ENCODE results near the gene LRRC3. TPM values are rescaled to one million over a fixed set of nuclear protein-coding genes. Genes with fewer than 3 reads are reported as not detected.

Gene LRRC3
- total RNA-seq, 4 donors from 2014 or later, result 0.78 to 0.92 (median 0.85) TPM

DNA sequence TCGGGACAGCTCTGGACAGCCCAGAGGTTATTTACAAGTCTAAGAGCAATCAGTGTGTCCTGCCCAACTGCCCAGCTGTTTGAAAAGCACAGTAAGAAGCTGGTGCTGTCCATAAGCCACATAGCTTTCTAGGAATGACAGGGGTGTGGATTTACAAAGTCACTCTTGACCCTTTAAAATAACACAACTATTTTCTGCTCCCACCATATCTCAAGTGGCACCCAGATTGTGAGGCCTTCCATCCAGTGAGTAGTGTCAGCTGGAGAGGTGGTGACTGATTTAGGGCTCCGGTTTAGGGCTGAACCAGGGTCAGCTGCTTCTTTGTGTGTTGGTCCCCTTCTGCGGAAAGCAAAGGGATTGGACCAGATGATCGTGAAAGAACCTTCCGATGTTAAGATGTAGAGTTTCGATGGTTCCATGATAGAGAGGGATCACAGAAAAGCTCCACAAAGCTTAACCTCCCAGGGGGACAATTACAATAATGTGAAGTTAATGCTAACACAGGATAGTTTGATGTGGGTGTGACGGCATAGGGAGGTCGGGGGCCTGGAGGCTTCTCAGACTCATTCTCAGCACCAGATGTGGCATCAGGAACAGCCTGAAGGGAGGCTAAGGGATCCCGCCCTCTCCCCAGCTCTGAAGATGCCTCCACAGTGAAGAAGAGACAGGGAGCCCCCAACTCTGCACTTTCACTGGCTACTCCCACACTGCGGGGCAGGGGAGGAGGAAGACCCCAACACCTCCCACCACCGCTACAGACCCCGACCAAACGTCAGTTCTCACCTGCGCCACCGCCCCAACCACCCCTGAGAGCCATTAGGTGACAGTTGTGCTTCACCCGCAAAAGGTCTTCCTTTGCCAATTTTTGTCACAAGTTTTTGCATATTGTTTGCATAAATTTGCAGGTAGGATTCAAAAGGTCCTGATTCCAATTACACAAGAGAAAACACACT is 40.6 kb downstream of the LRRC3 start:
- H3K27ac ChIP-seq, result peak overlapping the region; percentile 87 to 98 (median 95)
- WGBS, 2 donors, result 89 to 92% methylated on average over 16 of the region's 16 CpGs
- H3K27me3 ChIP-seq, result no peaks in the 10 kb centered on the region
- intact Hi-C loops (cut with DNase I), result no loop called here
- no peak for TF ChIP-seq POLR2A (IDR thresholded peaks at IDR 0.05)
- TF ChIP-seq, protein P1, sequence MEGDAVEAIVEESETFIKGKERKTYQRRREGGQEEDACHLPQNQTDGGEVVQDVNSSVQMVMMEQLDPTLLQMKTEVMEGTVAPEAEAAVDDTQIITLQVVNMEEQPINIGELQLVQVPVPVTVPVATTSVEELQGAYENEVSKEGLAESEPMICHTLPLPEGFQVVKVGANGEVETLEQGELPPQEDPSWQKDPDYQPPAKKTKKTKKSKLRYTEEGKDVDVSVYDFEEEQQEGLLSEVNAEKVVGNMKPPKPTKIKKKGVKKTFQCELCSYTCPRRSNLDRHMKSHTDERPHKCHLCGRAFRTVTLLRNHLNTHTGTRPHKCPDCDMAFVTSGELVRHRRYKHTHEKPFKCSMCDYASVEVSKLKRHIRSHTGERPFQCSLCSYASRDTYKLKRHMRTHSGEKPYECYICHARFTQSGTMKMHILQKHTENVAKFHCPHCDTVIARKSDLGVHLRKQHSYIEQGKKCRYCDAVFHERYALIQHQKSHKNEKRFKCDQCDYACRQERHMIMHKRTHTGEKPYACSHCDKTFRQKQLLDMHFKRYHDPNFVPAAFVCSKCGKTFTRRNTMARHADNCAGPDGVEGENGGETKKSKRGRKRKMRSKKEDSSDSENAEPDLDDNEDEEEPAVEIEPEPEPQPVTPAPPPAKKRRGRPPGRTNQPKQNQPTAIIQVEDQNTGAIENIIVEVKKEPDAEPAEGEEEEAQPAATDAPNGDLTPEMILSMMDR (IDR thresholded peaks at IDR 0.05), result no peak
- H3K4me1 ChIP-seq, result peaks cover 27 to 32% of the 10 kb centered on the region in 2 donors
- no peaks in the 10 kb centered on the region for H3K36me3 ChIP-seq
- H3K4me3 ChIP-seq (replicated peaks in 1 of 3), result no peak overlapping the region
- no peak for DNase-seq
- no peaks in the 10 kb centered on the region for H3K9me3 ChIP-seq

DNA sequence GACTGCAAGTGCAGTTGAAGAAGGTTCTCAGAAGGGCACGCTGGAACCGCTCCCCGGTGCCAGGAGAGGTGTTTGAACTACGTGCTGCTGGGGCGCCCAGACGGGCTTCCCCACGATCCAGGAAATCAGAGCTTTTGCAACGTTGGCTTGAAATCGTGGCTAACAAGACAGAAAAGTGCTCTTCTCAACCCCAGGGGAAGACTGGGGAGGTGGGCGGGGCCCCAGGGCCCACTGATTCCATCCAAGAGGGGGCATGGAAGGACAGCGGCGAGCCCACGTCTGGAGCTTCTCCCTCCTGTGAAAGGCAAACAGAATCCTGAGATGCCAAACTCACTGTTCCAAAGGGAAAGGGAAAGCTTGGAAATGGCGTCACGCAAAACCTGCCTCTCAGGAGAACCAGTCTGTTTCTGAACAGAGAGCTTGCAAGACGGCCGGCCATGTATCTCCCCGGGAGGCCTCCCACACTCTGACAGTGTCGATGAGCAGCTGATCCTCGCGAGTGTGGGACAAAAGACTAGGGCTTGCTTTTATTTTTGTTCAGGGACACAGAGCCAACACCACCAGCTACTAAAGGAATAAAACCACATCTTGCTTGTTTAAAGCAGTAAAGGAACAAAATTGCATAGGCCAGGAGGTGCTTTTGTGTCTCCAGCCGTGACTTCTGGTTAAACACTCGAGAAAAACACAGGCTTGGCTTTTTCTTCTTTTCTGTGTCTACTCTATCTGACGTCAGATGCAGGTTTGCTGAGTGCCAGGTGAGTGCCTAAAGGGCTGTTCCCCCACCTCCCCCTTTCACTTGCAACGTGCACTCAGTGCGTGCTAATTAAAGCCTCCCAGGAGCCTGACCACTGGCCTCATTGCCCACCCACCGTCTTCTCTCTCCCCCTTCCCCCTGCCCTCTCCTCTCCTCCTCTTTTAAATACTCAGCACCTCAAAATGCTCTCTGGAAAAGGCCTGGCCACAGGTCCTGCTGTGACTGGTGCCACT is 41.5 kb downstream of the LRRC3 start:
- Histone ChIP-seq H3K36me3 (no peaks in the 10 kb centered on the region), H3K9me3 (no peaks in the 10 kb centered on the region), H3K27me3 (no peaks in the 10 kb centered on the region), H3K27ac (peak overlapping the region; percentile 87 to 98 (median 95)), H3K4me3 (replicated peaks in 1 of 3) (no peak overlapping the region), H3K4me1 (peaks cover 27 to 32% of the 10 kb centered on the region in 2 donors)
- DNase-seq, result peak; percentile 70 to 72
- intact Hi-C loops (cut with DNase I), result no loop called here
- TF ChIP-seq, protein P1 (IDR thresholded peaks at IDR 0.05), result peak in 1 of 6 experiments; percentile 11
- TF ChIP-seq POLR2A (IDR thresholded peaks at IDR 0.05), result peak in 1 of 2 donors; percentile 51
- WGBS, 2 donors, result 23 to 24% methylated on average over 27 of the region's 27 CpGs

DNA sequence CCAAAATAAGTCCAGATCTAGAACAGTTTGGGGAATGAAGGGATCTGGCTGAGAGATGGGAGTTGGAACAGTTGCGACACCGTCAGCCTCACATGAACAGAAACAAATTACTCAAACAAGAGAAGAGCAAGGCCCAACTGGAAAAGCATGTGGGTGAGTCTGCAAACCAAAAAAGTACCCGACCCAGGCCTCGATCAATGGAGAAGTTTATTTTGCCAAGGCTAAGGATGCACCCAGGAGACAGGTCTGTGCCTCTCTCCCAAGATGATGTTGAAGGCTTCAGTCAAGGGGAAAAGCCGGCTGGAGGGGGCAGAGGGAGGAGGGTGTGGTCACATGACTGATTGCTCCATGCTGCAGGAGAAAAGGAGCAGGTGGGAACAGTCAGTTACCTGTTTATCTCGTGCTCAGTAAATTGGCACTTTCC is 42.4 kb downstream of the LRRC3 start:
- TF ChIP-seq, protein P1 (IDR thresholded peaks at IDR 0.05), result no peak
- no peak for TF ChIP-seq POLR2A (IDR thresholded peaks at IDR 0.05)
- peak overlapping the region; percentile 87 to 98 (median 95) for H3K27ac ChIP-seq
- H3K27me3 ChIP-seq, result no peaks in the 10 kb centered on the region
- intact Hi-C loops (cut with DNase I), result no loop called here
- peak; percentile 57 to 58 for DNase-seq
- WGBS, 2 donors, result 36 to 37% methylated on average over 6 of the region's 6 CpGs
- no peak overlapping the region for H3K4me3 ChIP-seq (replicated peaks in 1 of 3)
- no peaks in the 10 kb centered on the region for H3K36me3 ChIP-seq
- peaks cover 27 to 32% of the 10 kb centered on the region in 2 donors for H3K4me1 ChIP-seq
- H3K9me3 ChIP-seq, result no peaks in the 10 kb centered on the region

DNA sequence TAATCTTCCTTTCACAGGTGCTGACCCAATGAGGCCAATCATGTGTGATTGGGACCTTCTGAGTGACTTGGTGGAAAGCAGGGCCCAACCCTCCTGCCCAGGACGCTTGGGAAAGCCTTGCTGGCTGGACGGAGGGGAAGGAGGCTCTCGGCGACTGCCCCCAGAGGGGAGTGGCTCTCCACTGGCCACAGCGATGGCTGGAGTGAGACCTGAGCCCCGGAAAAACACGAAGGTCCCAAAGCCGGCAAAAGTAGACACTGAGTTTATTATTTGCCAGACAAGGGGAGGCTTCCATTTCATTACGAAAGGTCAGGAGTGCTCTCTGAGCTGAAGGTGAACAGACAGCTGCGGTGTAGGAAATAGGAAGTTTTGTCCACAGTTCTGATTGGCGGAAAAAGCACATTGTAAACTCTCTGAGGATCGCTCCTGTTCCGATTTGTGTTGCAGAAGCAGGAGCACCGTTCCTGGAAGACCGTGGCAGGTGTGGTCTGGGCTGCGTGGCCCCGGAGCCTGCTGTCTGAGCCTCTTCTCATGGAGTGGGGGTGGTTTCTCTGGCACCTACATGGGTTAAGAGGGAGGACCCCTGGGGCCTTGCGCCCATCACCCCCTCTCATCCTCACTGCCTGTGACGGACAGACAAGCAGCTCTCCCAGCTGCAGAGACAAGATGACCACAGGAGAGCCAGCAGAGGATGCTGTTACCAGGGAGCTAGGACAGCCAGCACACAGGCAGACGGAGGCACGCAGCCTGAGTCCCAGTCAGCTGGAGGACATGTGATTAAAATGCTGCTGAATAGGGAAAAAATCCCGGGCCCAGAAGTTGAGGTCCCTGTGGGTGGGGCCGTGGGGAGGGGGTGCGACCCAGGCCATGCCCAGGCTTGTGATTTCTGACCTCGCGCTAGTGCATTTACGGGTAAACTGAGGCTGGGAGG is 43.2 kb downstream of the LRRC3 start:
- peaks cover 27 to 32% of the 10 kb centered on the region in 2 donors for H3K4me1 ChIP-seq
- intact Hi-C loops (cut with DNase I), result no loop called here
- H3K27me3 ChIP-seq, result no peaks in the 10 kb centered on the region
- H3K4me3 ChIP-seq (replicated peaks in 1 of 3), result no peak overlapping the region
- no peak for TF ChIP-seq POLR2A (IDR thresholded peaks at IDR 0.05)
- TF ChIP-seq, protein P1 (IDR thresholded peaks at IDR 0.05), result no peak
- peak overlapping the region; percentile 87 to 98 (median 95) for H3K27ac ChIP-seq
- H3K36me3 ChIP-seq, result no peaks in the 10 kb centered on the region
- 72 to 78% methylated on average over 24 to 26 of the region's 27 CpGs for WGBS, 2 donors
- DNase-seq, result no peak
- no peaks in the 10 kb centered on the region for H3K9me3 ChIP-seq
